Measurements from ENCODE around the gene PTPDC1.

Gene PTPDC1

GRCh38 chr9:94144394-94144793 lies 60.1 kb downstream of the PTPDC1 start:
- Histone ChIP-seq H3K4me3 (no peak overlapping the region), H3K9me3 (ENCODE audit: low read depth, low read length) (no peaks in the 10 kb centered on the region), H3K36me3 (ENCODE audit: insufficient read depth, low read length) (no peaks in the 10 kb centered on the region), H3K9ac (ENCODE audit: insufficient read length) (no peak overlapping the region), H3K27ac (no peak overlapping the region)
- no peak for TF ChIP-seq POLR2AphosphoS5 (IDR thresholded peaks at IDR 0.05; ENCODE audit: borderline replicate concordance, low read depth, low read length)
- TF ChIP-seq FOXP2 (optimal IDR thresholded peaks at IDR 0.05; ENCODE audit: control extremely low read depth, extremely low read length, insufficient read depth): no peak
- TF ChIP-seq EZH2 (IDR thresholded peaks at IDR 0.05): no peak
- no peak for DNase-seq (ENCODE audit: low read depth, low spot score)

- no peak for TF ChIP-seq FOXP2 (optimal IDR thresholded peaks at IDR 0.05; ENCODE audit: control extremely low read depth, extremely low read length, insufficient read depth)
- TF ChIP-seq EZH2 (IDR thresholded peaks at IDR 0.05): no peak
- no peak for TF ChIP-seq POLR2AphosphoS5 (IDR thresholded peaks at IDR 0.05; ENCODE audit: borderline replicate concordance, low read depth, low read length)
- H3K9me3 ChIP-seq (ENCODE audit: low read depth, low read length): no peaks in the 10 kb centered on the region
- no peak overlapping the region for H3K9ac ChIP-seq (ENCODE audit: insufficient read length)
- no peak overlapping the region for H3K4me3 ChIP-seq
- H3K27ac ChIP-seq: no peak overlapping the region
- DNase-seq (ENCODE audit: low read depth, low spot score): no peak
- H3K36me3 ChIP-seq (ENCODE audit: insufficient read depth, low read length): no peaks in the 10 kb centered on the region
Measured at GRCh38 chr9:94145640-94146039, 61.4 kb downstream of the PTPDC1 start.

- H3K9ac ChIP-seq (ENCODE audit: insufficient read length): no peak overlapping the region
- TF ChIP-seq FOXP2 (optimal IDR thresholded peaks at IDR 0.05; ENCODE audit: control extremely low read depth, extremely low read length, insufficient read depth) (no peak), EZH2 (IDR thresholded peaks at IDR 0.05) (no peak), POLR2AphosphoS5 (IDR thresholded peaks at IDR 0.05; ENCODE audit: borderline replicate concordance, low read depth, low read length) (no peak)
- DNase-seq (ENCODE audit: low read depth, low spot score): no peak
- no peaks in the 10 kb centered on the region for H3K9me3 ChIP-seq (ENCODE audit: low read depth, low read length)
- H3K27ac ChIP-seq: no peak overlapping the region
- no peak overlapping the region for H3K4me3 ChIP-seq
- no peaks in the 10 kb centered on the region for H3K36me3 ChIP-seq (ENCODE audit: insufficient read depth, low read length)
Measured at GRCh38 chr9:94147776-94148175, 63.5 kb downstream of the PTPDC1 start.

GRCh38 chr9:94148419-94148818 lies 64.2 kb downstream of the PTPDC1 start:
- H3K9ac ChIP-seq (ENCODE audit: insufficient read length): no peak overlapping the region
- no peaks in the 10 kb centered on the region for H3K9me3 ChIP-seq (ENCODE audit: low read depth, low read length)
- no peak overlapping the region for H3K4me3 ChIP-seq
- no peak for TF ChIP-seq EZH2 (IDR thresholded peaks at IDR 0.05)
- TF ChIP-seq FOXP2 (optimal IDR thresholded peaks at IDR 0.05; ENCODE audit: control extremely low read depth, extremely low read length, insufficient read depth): no peak
- no peak for TF ChIP-seq POLR2AphosphoS5 (IDR thresholded peaks at IDR 0.05; ENCODE audit: borderline replicate concordance, low read depth, low read length)
- H3K36me3 ChIP-seq (ENCODE audit: insufficient read depth, low read length): no peaks in the 10 kb centered on the region
- DNase-seq (ENCODE audit: low read depth, low spot score): no peak
- H3K27ac ChIP-seq: no peak overlapping the region

GRCh38 chr9:94149696-94150095 lies 65.4 kb downstream of the PTPDC1 start:
- Histone ChIP-seq H3K4me3 (no peak overlapping the region), H3K36me3 (ENCODE audit: insufficient read depth, low read length) (no peaks in the 10 kb centered on the region), H3K27ac (no peak overlapping the region), H3K9me3 (ENCODE audit: low read depth, low read length) (no peaks in the 10 kb centered on the region), H3K9ac (ENCODE audit: insufficient read length) (no peak overlapping the region)
- TF ChIP-seq FOXP2 (optimal IDR thresholded peaks at IDR 0.05; ENCODE audit: control extremely low read depth, extremely low read length, insufficient read depth) (no peak), POLR2AphosphoS5 (IDR thresholded peaks at IDR 0.05; ENCODE audit: borderline replicate concordance, low read depth, low read length) (no peak), EZH2 (IDR thresholded peaks at IDR 0.05) (no peak)
- no peak for DNase-seq (ENCODE audit: low read depth, low spot score)

GRCh38 chr9:94150279-94150828 lies 66.1 kb downstream of the PTPDC1 start:
- no peak for DNase-seq (ENCODE audit: low read depth, low spot score)
- TF ChIP-seq EZH2 (IDR thresholded peaks at IDR 0.05): no peak
- TF ChIP-seq FOXP2 (optimal IDR thresholded peaks at IDR 0.05; ENCODE audit: control extremely low read depth, extremely low read length, insufficient read depth): no peak
- no peak for TF ChIP-seq POLR2AphosphoS5 (IDR thresholded peaks at IDR 0.05; ENCODE audit: borderline replicate concordance, low read depth, low read length)
- no peak overlapping the region for H3K4me3 ChIP-seq
- H3K27ac ChIP-seq: peak overlapping the region; percentile 60; the same call in 1 of the 2 replicates
- H3K9me3 ChIP-seq (ENCODE audit: low read depth, low read length): no peaks in the 10 kb centered on the region
- H3K9ac ChIP-seq (ENCODE audit: insufficient read length): no peak overlapping the region
- H3K36me3 ChIP-seq (ENCODE audit: insufficient read depth, low read length): no peaks in the 10 kb centered on the region

GRCh38 chr9:94150890-94151650 lies 66.8 kb downstream of the PTPDC1 start:
- Histone ChIP-seq H3K4me3 (0 out of 2 replicates have a peak overlapping the region, but pooled peaks have one; percentile 2), H3K36me3 (ENCODE audit: insufficient read depth, low read length) (no peaks in the 10 kb centered on the region), H3K9me3 (ENCODE audit: low read depth, low read length) (no peaks in the 10 kb centered on the region), H3K27ac (peak overlapping the region; percentile 60; the same call in 1 of the 2 replicates), H3K9ac (ENCODE audit: insufficient read length) (no peak overlapping the region)
- TF ChIP-seq EZH2 (IDR thresholded peaks at IDR 0.05) (no peak), FOXP2 (optimal IDR thresholded peaks at IDR 0.05; ENCODE audit: control extremely low read depth, extremely low read length, insufficient read depth) (no peak), POLR2AphosphoS5 (IDR thresholded peaks at IDR 0.05; ENCODE audit: borderline replicate concordance, low read depth, low read length) (no peak)
- no peak for DNase-seq (ENCODE audit: low read depth, low spot score)

GRCh38 chr9:94153905-94154304 lies 69.6 kb downstream of the PTPDC1 start:
- H3K9me3 ChIP-seq (ENCODE audit: low read depth, low read length): no peaks in the 10 kb centered on the region
- DNase-seq (ENCODE audit: low read depth, low spot score): no peak
- H3K36me3 ChIP-seq (ENCODE audit: insufficient read depth, low read length): no peaks in the 10 kb centered on the region
- H3K4me3 ChIP-seq: no peak overlapping the region
- no peak overlapping the region for H3K27ac ChIP-seq
- no peak overlapping the region for H3K9ac ChIP-seq (ENCODE audit: insufficient read length)
- TF ChIP-seq FOXP2 (optimal IDR thresholded peaks at IDR 0.05; ENCODE audit: control extremely low read depth, extremely low read length, insufficient read depth) (no peak), POLR2AphosphoS5 (IDR thresholded peaks at IDR 0.05; ENCODE audit: borderline replicate concordance, low read depth, low read length) (no peak), EZH2 (IDR thresholded peaks at IDR 0.05) (no peak)

Measured in SK-N-MC (cell line).